Measurements from ENCODE around the gene CLIP1.

The CLIP1 gene

DNA sequence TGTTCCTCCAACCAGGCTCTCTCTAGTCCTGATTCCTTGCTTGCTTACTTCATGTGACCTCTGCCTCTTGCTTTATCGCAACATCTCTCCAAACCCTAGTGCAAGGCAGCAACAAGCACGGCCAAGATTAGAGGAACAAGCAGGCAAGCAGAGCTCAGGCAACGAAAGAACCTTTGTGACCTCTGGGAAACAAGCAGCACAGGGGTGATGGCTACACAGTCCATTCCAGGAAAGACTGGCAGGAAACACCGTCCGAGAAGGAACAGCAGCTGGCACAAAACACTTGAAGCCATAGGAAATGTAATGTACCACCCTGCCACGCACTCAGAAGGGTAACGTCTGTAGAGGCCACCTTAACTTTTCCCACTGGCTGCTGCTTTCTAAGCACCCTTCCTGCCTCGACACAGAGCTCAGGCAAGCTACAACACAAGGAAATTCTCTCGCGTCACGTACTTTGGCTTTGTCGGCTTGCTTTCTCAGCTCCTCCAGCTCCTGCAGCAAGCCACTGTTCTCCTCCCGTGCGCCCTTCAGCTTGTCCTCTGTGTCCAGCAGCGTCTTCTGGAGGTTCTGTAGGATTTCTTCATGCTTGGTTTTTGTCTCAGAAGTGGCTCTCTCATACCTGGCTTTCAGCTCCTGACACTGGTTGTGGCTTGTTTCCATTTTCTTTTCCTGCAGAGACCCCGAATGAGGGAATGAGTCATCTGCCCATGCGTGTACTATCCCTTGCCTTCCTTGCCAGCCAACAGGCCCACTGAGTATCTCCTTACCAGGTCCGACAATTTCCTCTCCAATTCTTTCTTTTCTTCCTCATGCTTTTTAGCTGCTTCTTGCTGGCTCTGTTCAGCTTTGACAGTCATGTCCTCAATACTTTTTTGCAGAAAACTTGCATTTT lies 94.7 kb downstream of the CLIP1 start:
- H2BK120ac ChIP-seq (ENCODE audit: insufficient read depth, low read length, poor library complexity) = no peak overlapping the region
- H3K79me1 ChIP-seq (ENCODE audit: low read length) = no peaks in the 10 kb centered on the region
- no peak overlapping the region for H2AFZ ChIP-seq (ENCODE audit: insufficient read depth, low read length, poor library complexity)

DNA sequence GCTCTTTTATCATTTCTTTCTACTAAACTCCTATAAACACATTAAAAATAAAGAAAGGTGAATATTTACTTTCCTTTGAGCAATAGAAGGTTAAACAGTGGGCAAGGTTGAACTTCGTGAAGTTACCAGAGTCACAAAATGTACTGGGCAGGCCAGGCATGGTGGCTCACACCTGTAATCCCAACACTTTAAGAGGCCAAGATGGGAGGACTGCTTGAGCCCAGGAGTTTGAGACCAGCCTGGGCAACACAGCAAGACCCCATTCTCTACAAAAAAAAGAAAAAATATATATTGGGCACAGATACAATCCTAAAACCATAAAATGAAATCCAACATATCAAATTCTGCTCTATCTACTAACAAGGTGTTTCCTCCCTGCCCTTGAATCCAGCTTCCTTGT lies 95.5 kb downstream of the CLIP1 start:
- Histone ChIP-seq H3K4me2 (ENCODE audit: low read length) (no peak overlapping the region), H3K9me3 (ENCODE audit: insufficient read depth, low read depth, low read length) (no peaks in the 10 kb centered on the region), H2AK5ac (ENCODE audit: low read length) (no peak overlapping the region), H3K9ac (ENCODE audit: low read length) (no peak overlapping the region), H2BK5ac (ENCODE audit: low read depth, low read length, poor library complexity) (no peak overlapping the region), H3K23ac (ENCODE audit: low read length) (no peak overlapping the region), H4K8ac (ENCODE audit: low read depth, low read length) (no peak overlapping the region), H3K14ac (ENCODE audit: low read length) (no peak overlapping the region), H3K4me1 (ENCODE audit: control insufficient read depth in 1 of 2, insufficient read depth in 2 of 2, low read length in 2 of 2) (no peaks in the 10 kb centered on the region), H2BK12ac (ENCODE audit: low read length) (no peak overlapping the region), H4K12ac (ENCODE audit: low read depth, low read length) (no peak overlapping the region), H3K18ac (ENCODE audit: low read length) (no peak overlapping the region), H3K36me3 (ENCODE audit: control insufficient read depth in 1 of 2, insufficient read depth in 2 of 2, low read length in 2 of 2) (peaks cover 35 to 49% of the 10 kb centered on the region in 2 experiments), H3K27ac (ENCODE audit: low read depth, low read length) (no peak overlapping the region), H2AFZ (ENCODE audit: insufficient read depth, low read length, poor library complexity) (no peak overlapping the region), H2BK120ac (ENCODE audit: insufficient read depth, low read length, poor library complexity) (no peak overlapping the region), H3K79me2 (ENCODE audit: control insufficient read depth, insufficient read depth, low read length, poor library complexity) (no peaks in the 10 kb centered on the region), H3K4ac (ENCODE audit: low read depth, low read length) (no peak overlapping the region), H4K91ac (ENCODE audit: low read depth, low read length) (no peak overlapping the region), H3K79me1 (ENCODE audit: low read length) (no peaks in the 10 kb centered on the region), H3K27me3 (ENCODE audit: insufficient read depth, low read length) (no peaks in the 10 kb centered on the region), H3K4me3 (ENCODE audit: low read depth, low read length) (no peak overlapping the region)
- WGBS (ENCODE audit: extremely low coverage, insufficient coverage, insufficient read length) = no CpG with 5 or more reads among the region's 1 CpG
- DNase-seq = no peak

More for the DNA sequence above, 94.7 kb downstream of the CLIP1 start:
- no peak overlapping the region for H4K8ac ChIP-seq (ENCODE audit: low read depth, low read length)
- H3K4me3 ChIP-seq (ENCODE audit: low read depth, low read length) = no peak overlapping the region
- H3K18ac ChIP-seq (ENCODE audit: low read length) = no peak overlapping the region
- H2AK5ac ChIP-seq (ENCODE audit: low read length) = no peak overlapping the region
- no peak overlapping the region for H2BK12ac ChIP-seq (ENCODE audit: low read length)
- no peak overlapping the region for H3K9ac ChIP-seq (ENCODE audit: low read length)
- no peaks in the 10 kb centered on the region for H3K27me3 ChIP-seq (ENCODE audit: insufficient read depth, low read length)
- H3K23ac ChIP-seq (ENCODE audit: low read length) = no peak overlapping the region
- H3K79me2 ChIP-seq (ENCODE audit: control insufficient read depth, insufficient read depth, low read length, poor library complexity) = no peaks in the 10 kb centered on the region
- H3K9me3 ChIP-seq (ENCODE audit: insufficient read depth, low read depth, low read length) = no peaks in the 10 kb centered on the region
- no peak overlapping the region for H3K4me2 ChIP-seq (ENCODE audit: low read length)
- no peak overlapping the region for H4K91ac ChIP-seq (ENCODE audit: low read depth, low read length)
- H2BK5ac ChIP-seq (ENCODE audit: low read depth, low read length, poor library complexity) = no peak overlapping the region
- no peak overlapping the region for H3K4ac ChIP-seq (ENCODE audit: low read depth, low read length)
- H3K27ac ChIP-seq (ENCODE audit: low read depth, low read length) = no peak overlapping the region
- WGBS (ENCODE audit: extremely low coverage, insufficient coverage, insufficient read length) = no CpG with 5 or more reads among the region's 18 CpGs
- H3K4me1 ChIP-seq (ENCODE audit: control insufficient read depth in 1 of 2, insufficient read depth in 2 of 2, low read length in 2 of 2) = no peaks in the 10 kb centered on the region
- DNase-seq = no peak
- H4K12ac ChIP-seq (ENCODE audit: low read depth, low read length) = no peak overlapping the region
- no peak overlapping the region for H3K14ac ChIP-seq (ENCODE audit: low read length)
- H3K36me3 ChIP-seq (ENCODE audit: control insufficient read depth in 1 of 2, insufficient read depth in 2 of 2, low read length in 2 of 2) = peaks cover 35 to 44% of the 10 kb centered on the region in 2 experiments

DNA sequence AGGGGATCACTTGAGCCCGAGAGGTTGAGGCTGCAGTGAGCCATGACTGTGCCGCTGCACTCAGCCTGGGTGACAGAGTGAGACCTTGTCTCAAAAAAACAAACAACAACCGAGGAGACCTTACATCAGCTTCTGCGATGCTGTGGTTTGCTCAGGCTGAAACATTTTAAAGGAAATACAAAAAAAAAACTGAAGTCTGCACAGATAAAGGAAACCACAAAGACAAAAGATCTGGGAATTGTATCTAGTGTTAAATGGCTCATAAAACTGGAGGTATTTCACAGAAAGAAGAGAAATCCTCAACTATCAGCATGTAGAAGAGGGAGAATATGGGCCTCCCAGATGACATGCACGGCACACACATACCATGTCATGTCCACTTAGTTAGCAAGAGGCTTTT lies 95.9 kb downstream of the CLIP1 start:
- no CpG with 5 or more reads among the region's 5 CpGs for WGBS (ENCODE audit: extremely low coverage, insufficient coverage, insufficient read length)
- Histone ChIP-seq H3K79me2 (ENCODE audit: control insufficient read depth, insufficient read depth, low read length, poor library complexity) (no peaks in the 10 kb centered on the region), H3K4me3 (ENCODE audit: low read depth, low read length) (no peak overlapping the region), H2AFZ (ENCODE audit: insufficient read depth, low read length, poor library complexity) (no peak overlapping the region), H2BK5ac (ENCODE audit: low read depth, low read length, poor library complexity) (no peak overlapping the region), H3K23ac (ENCODE audit: low read length) (no peak overlapping the region), H4K8ac (ENCODE audit: low read depth, low read length) (no peak overlapping the region), H3K79me1 (ENCODE audit: low read length) (no peaks in the 10 kb centered on the region), H2BK12ac (ENCODE audit: low read length) (no peak overlapping the region), H4K91ac (ENCODE audit: low read depth, low read length) (no peak overlapping the region), H3K4me2 (ENCODE audit: low read length) (no peak overlapping the region), H3K4ac (ENCODE audit: low read depth, low read length) (no peak overlapping the region), H4K12ac (ENCODE audit: low read depth, low read length) (no peak overlapping the region), H3K14ac (ENCODE audit: low read length) (no peak overlapping the region), H3K27me3 (ENCODE audit: insufficient read depth, low read length) (no peaks in the 10 kb centered on the region), H2BK120ac (ENCODE audit: insufficient read depth, low read length, poor library complexity) (no peak overlapping the region), H3K27ac (ENCODE audit: low read depth, low read length) (no peak overlapping the region), H2AK5ac (ENCODE audit: low read length) (no peak overlapping the region), H3K36me3 (ENCODE audit: control insufficient read depth in 1 of 2, insufficient read depth in 2 of 2, low read length in 2 of 2) (peaks cover 33 to 50% of the 10 kb centered on the region in 2 experiments), H3K9ac (ENCODE audit: low read length) (no peak overlapping the region), H3K18ac (ENCODE audit: low read length) (no peak overlapping the region), H3K4me1 (ENCODE audit: control insufficient read depth in 1 of 2, insufficient read depth in 2 of 2, low read length in 2 of 2) (no peaks in the 10 kb centered on the region), H3K9me3 (ENCODE audit: insufficient read depth, low read depth, low read length) (no peaks in the 10 kb centered on the region)
- no peak for DNase-seq

DNA sequence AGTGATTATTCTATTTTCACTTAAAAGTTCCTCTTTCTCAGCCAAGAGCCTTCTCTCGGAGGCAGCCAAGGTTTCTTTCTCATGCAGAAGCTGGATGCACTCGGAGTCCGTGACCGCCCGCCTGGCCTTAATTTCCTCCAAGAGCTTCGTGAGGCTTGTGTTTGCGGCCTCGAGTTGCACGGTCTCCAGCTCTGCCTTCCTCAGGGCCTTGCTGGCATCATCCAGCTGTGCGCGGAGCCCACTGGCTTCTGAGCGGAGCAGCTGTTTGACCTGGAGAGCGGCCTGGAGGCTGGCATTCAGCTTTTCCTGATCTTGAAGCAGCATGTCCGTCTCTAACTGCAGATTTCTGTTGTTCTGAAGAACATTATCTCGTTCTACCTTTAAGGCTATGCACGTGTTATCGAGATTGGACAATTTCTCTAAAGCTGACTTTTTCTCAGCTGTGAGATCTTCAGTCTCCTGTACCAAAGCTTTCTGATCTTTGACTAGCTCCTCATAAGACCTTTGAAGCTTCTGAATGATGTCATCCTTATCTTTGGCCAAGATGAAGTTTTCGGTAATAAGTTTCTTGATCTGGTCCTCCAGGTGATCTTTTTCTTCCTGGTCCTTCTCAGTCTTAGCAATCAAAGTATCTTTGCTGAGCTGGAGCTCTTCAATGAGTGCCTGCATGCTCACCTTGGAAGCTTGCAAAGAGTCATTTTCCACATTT lies 99.0 kb downstream of the CLIP1 start:
- no peak overlapping the region for H2AFZ ChIP-seq (ENCODE audit: insufficient read depth, low read length, poor library complexity)

More for the DNA sequence above, 99.0 kb downstream of the CLIP1 start:
- no peak overlapping the region for H2BK5ac ChIP-seq (ENCODE audit: low read depth, low read length, poor library complexity)
- no peak overlapping the region for H4K12ac ChIP-seq (ENCODE audit: low read depth, low read length)
- H4K8ac ChIP-seq (ENCODE audit: low read depth, low read length) = no peak overlapping the region
- no peaks in the 10 kb centered on the region for H3K27me3 ChIP-seq (ENCODE audit: insufficient read depth, low read length)
- H3K14ac ChIP-seq (ENCODE audit: low read length) = no peak overlapping the region
- no peak overlapping the region for H3K4me3 ChIP-seq (ENCODE audit: low read depth, low read length)
- no CpG with 5 or more reads among the region's 18 CpGs for WGBS (ENCODE audit: extremely low coverage, insufficient coverage, insufficient read length)
- H3K23ac ChIP-seq (ENCODE audit: low read length) = no peak overlapping the region
- no peaks in the 10 kb centered on the region for H3K79me1 ChIP-seq (ENCODE audit: low read length)
- no peak overlapping the region for H2AK5ac ChIP-seq (ENCODE audit: low read length)
- H3K9me3 ChIP-seq (ENCODE audit: insufficient read depth, low read depth, low read length) = no peaks in the 10 kb centered on the region
- H3K79me2 ChIP-seq (ENCODE audit: control insufficient read depth, insufficient read depth, low read length, poor library complexity) = no peaks in the 10 kb centered on the region
- no peak overlapping the region for H3K18ac ChIP-seq (ENCODE audit: low read length)
- no peak overlapping the region for H2BK12ac ChIP-seq (ENCODE audit: low read length)
- H3K4ac ChIP-seq (ENCODE audit: low read depth, low read length) = no peak overlapping the region
- H3K36me3 ChIP-seq (ENCODE audit: control insufficient read depth in 1 of 2, insufficient read depth in 2 of 2, low read length in 2 of 2) = peaks cover 36 to 45% of the 10 kb centered on the region in 2 experiments
- no peak overlapping the region for H3K27ac ChIP-seq (ENCODE audit: low read depth, low read length)
- H3K4me1 ChIP-seq (ENCODE audit: control insufficient read depth in 1 of 2, insufficient read depth in 2 of 2, low read length in 2 of 2) = no peaks in the 10 kb centered on the region
- no peak overlapping the region for H4K91ac ChIP-seq (ENCODE audit: low read depth, low read length)
- DNase-seq = no peak
- H3K9ac ChIP-seq (ENCODE audit: low read length) = no peak overlapping the region
- H3K4me2 ChIP-seq (ENCODE audit: low read length) = no peak overlapping the region
- H2BK120ac ChIP-seq (ENCODE audit: insufficient read depth, low read length, poor library complexity) = no peak overlapping the region
